ENCODE results near the gene NSDHL. TPM values are rescaled to one million over a fixed set of nuclear protein-coding genes. Genes with fewer than 3 reads are reported as not detected.
"Not testable (repeated sequence)": the region's sequence is repeated elsewhere in the genome, so short reads cannot be mapped to it uniquely, and the experiment has no call there.

NSDHL gene
- total RNA-seq, result 10 to 100 TPM; 21.1 to 22.2 TPM

DNA sequence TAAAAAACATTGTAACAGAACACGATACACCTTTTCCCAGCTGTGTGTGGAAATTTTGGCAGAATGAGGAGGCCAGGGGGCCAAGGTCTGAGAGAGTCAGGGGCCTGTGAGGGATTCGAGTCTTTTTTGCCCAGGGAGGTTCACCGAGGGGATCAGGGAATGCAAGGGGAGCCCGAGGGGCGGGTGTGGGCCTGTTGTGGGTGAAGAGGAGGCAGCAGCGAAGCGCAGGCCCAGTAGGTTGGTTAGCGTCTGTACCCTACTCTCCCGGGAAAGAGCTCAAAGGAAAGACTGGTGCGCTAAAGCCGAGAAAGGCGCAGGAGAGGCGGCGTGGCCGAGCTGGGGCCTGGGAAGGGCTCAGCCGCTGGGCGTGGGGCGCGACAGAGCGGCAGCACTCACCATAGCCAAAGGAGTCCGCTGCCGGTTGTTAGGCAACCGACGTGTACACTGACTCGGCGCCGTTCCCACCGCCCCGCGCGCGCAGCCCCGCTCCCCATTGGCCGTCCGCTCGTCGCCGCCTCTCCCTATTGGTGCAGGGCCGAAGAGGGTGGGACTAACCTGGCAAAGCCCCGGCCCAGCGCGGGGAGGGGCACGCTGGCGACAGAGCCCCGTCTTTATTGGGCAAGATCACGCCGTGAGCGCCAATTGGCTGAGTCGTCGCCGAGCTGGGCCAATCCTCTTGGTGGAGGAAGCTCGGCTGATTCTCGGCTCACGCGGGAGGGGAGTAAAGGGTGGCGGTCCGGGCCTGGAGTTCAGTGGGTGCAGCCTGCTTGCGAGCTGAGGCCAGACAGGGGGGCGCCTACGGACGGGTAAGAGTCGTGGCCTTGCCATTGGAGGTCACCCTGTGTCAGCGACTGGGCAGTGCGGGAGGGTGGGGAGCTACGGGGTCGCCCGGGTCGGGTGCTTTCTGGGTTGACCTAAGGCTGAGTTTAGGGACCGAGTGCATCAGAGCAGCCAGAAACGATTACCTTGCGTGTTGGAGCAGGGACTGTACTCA lies at the start of gene NSDHL, which contains the start of gene CETN2:
TSS of gene NSDHL (plus strand) at position 752 of the 994 bp plus-strand sequence. CDS start 15,262 bp downstream, outside the sequence.
TSS of gene CETN2 (minus strand) at position 446 of the 994 bp plus-strand sequence. CDS start at position 399, 47 bp downstream.
- DNase-seq (ENCODE audit: low spot score), result peak; percentile 95
- peak; percentile 98 to 99 for ATAC-seq
- Mint-ChIP-seq H3K27ac (peak within 1 kb of the TSS; percentile 77 to 93), H3K36me3 (no peaks in the 10 kb centered on the region), H3K4me3 (peak within 1 kb of the TSS; percentile 95), H3K9me3 (no peaks in the 10 kb centered on the region), H3K27me3 (no peaks in the 10 kb centered on the region), H3K4me1 (ENCODE audit: low read depth in 2 of 2) (peaks cover 16 to 19% of the 10 kb centered on the region in 2 donors)

DNA sequence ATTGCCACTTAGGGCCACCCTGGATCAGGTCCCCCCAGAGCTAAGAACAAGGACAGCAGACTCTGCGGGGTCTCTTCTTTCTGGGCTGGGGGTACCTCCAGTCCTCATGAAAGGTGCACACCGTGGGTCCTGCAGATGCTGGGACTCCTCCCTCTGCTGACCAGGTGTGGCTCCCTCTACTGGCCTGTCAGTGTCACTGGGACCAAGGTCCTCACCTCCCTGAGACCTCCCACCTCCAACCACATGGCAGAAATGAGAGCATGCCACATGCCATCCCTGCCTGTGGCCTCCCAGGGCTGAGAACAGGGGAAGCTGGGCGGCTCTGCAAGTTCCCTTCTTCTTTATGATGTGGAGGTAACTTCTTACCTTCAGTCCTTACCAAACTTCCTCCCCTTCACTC lies 43.8 kb upstream of the NSDHL start:
- not testable (repeated sequence) for H3K36me3 Mint-ChIP-seq; H3K4me3 Mint-ChIP-seq; H3K27me3 Mint-ChIP-seq; DNase-seq (ENCODE audit: low spot score); H3K27ac Mint-ChIP-seq; H3K9me3 Mint-ChIP-seq; H3K4me1 Mint-ChIP-seq (ENCODE audit: low read depth in 2 of 2)
- ATAC-seq, result peak in 1 of 2 donors; percentile 44

DNA sequence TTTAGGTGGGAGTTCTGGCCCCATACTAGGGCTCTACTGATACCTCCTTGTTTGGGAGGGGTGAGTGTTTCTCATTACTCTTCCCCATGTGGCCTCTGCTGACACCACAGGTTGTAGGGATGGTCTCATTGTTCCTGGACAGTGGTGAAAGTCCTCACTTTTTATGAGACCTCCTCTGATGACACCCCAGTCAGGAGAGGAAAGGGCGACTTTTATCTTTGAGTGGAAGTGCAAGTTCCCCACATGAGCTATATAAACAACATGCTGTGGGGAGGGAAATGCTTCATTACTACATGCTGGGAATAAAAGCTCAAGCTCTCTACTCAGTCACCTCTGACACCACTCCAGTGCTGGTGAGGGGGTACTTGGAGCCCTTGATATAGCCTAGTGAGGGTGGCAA lies 31.9 kb upstream of the NSDHL start:
- H3K27ac Mint-ChIP-seq, result no peak overlapping the region
- peaks cover 18 to 36% of the 10 kb centered on the region in 2 donors for H3K27me3 Mint-ChIP-seq
- ATAC-seq (no peak), DNase-seq (ENCODE audit: low spot score) (no peak)
- H3K4me1 Mint-ChIP-seq (ENCODE audit: low read depth in 2 of 2), result no peaks in the 10 kb centered on the region
- H3K4me3 Mint-ChIP-seq, result no peak overlapping the region
- no peaks in the 10 kb centered on the region for H3K9me3 Mint-ChIP-seq
- no peaks in the 10 kb centered on the region for H3K36me3 Mint-ChIP-seq

DNA sequence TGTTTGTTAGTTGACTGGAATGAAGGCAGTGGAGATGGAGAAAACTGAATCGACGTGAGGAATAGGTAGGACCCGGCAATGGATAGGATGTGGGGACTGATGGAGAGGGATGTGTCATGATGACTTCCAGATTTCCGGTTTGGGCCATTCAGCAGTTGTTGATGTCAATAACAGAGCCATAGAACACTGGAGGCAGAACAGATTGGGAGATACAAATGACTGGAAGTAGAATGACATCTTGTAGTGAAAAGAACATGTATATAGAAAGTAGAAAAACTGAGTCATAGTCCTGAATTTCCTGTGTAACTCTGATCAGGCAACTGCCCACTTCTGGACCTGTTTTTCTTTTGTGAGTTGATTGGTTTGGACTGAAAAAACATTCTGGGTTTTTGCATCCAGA lies 24.8 kb upstream of the NSDHL start:
- Mint-ChIP-seq H3K27me3 (peaks cover 20 to 32% of the 10 kb centered on the region in 2 donors), H3K4me3 (no peak overlapping the region), H3K27ac (no peak overlapping the region), H3K4me1 (ENCODE audit: low read depth in 2 of 2) (no peaks in the 10 kb centered on the region), H3K9me3 (no peaks in the 10 kb centered on the region), H3K36me3 (no peaks in the 10 kb centered on the region)
- ATAC-seq (no peak), DNase-seq (ENCODE audit: low spot score) (no peak)

DNA sequence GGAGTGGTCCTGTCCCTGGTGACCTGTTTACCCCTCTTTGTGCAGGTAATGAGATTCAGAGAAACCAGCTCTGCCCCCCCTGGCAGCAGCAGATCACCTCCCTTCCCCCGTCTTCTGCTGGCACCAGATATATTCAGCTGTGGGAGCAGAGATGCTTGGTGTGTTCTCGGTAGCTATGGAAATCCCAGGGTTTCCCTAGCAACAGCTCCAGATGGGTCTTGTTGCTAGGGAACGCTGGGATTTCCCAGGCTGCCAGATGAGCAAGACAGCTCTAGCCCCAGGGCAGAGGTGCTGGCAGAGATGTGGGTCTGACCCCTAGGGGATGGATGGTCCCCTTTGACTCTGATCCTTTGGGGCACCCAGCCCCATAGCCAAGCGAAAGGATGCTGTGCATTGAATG lies 20.5 kb upstream of the NSDHL start:
- Mint-ChIP-seq H3K4me3 (no peak overlapping the region), H3K27me3 (peaks cover 11 to 24% of the 10 kb centered on the region in 2 donors), H3K9me3 (no peaks in the 10 kb centered on the region), H3K27ac (no peak overlapping the region), H3K4me1 (ENCODE audit: low read depth in 2 of 2) (no peaks in the 10 kb centered on the region), H3K36me3 (no peaks in the 10 kb centered on the region)
- ATAC-seq (no peak), DNase-seq (ENCODE audit: low spot score) (no peak)

DNA sequence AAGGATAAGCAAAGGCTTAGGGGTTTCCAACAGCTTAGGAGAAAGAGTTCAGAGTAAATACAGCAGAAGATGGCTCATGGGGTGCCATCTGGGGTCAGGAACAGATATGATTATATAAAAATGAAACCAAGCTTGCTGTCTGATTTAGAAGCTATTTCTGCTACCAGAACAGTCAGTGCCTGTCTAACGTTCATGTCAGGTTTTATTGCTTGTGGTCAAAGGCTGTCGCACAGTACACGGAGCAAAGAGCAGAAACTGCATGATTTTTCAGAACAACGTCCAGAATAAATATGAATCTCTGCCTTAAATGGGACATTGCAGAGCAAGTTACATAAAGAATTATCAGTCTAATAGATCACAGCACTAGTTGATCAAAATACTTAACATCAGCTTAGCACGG lies 17.7 kb upstream of the NSDHL start:
- ATAC-seq (no peak), DNase-seq (ENCODE audit: low spot score) (no peak)
- Mint-ChIP-seq H3K36me3 (no peaks in the 10 kb centered on the region), H3K27ac (no peak overlapping the region), H3K4me1 (ENCODE audit: low read depth in 2 of 2) (no peaks in the 10 kb centered on the region), H3K4me3 (no peak overlapping the region), H3K9me3 (no peaks in the 10 kb centered on the region), H3K27me3 (peaks cover 17 to 28% of the 10 kb centered on the region in 2 donors)

DNA sequence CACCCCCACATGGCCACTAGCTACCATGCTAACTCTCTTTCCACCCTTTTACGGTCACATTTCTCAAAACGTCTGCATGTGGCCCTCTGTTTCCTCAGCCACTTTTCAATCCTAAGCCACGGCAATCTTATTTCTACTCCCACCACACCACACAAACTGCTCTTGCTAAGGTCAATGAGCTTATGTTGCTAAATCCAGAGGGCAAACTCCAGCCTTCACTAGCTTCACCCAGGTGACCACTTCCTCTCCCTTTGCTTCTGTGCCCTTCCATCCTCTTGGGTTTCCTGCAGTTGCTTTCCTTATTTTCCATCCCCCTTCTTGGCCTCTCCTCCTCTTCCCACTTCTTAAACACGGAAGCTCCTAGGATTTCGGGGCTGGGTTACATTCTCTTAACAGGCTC lies 16.8 kb upstream of the NSDHL start:
- H3K9me3 Mint-ChIP-seq, result no peaks in the 10 kb centered on the region
- no peak overlapping the region for H3K4me3 Mint-ChIP-seq
- no peak for ATAC-seq
- H3K4me1 Mint-ChIP-seq (ENCODE audit: low read depth in 2 of 2), result no peaks in the 10 kb centered on the region
- no peaks in the 10 kb centered on the region for H3K36me3 Mint-ChIP-seq
- no peak for DNase-seq (ENCODE audit: low spot score)
- H3K27ac Mint-ChIP-seq, result no peak overlapping the region
- peaks cover 9 to 27% of the 10 kb centered on the region in 2 donors for H3K27me3 Mint-ChIP-seq

DNA sequence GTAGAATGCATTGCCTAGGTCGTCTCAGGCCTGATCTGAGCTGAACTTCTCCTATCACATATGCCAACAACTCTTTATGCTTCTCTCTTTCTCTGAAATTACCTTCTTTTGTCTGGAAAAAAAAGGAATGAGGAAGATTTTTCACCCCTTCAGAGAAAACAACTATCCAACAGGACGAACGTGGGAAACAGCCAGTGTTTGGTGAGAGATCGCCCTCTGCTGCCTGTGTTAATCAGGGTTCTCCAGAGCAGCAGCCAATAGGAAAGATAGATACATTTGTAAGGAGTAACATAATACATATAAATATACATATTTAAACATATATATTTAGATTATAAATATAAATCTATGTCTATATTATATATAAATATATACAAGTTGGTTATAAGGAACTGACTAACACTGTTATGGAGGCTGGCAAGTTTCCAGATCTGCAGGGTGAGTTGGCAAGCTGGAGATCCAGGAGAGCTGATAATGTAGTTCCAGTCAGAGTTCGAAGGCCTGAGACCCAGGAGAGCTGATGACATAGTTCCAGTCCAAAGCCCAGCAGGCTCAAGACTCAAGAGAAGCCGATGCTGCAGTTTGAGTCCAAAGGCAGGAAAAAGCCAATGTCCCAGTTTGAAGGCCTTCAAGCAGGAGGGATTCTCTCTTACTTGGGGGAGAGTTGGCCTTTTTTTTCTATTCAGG lies 13.6 kb upstream of the NSDHL start:
- Mint-ChIP-seq H3K4me1 (ENCODE audit: low read depth in 2 of 2) (no peaks in the 10 kb centered on the region), H3K27me3 (peaks cover 17 to 28% of the 10 kb centered on the region in 2 donors), H3K4me3 (no peak overlapping the region), H3K36me3 (no peaks in the 10 kb centered on the region), H3K9me3 (no peaks in the 10 kb centered on the region), H3K27ac (no peak overlapping the region)
- DNase-seq (ENCODE audit: low spot score) (no peak), ATAC-seq (no peak)

DNA sequence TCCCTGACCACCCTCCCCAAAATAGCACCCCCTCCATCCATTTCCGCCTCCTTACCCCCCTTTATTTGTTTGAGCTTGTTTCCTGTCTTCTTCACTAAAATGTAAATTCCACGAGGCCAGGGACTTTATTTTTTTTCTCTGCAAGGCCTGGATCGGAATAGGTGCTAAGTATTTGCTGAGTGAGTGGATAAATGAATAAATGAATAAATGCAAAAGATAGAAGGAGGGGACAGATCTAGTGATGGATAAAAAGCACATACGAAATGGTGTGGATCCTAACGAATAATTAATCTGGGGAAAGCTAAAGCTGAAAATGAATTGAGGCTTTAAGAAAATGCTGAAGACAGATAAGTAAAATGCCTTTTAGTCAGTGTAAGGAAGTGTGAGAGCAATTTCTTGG lies 12.5 kb upstream of the NSDHL start:
- Mint-ChIP-seq H3K36me3 (no peaks in the 10 kb centered on the region), H3K9me3 (no peaks in the 10 kb centered on the region), H3K27me3 (peaks cover 17 to 28% of the 10 kb centered on the region in 2 donors), H3K27ac (no peak overlapping the region), H3K4me1 (ENCODE audit: low read depth in 2 of 2) (no peaks in the 10 kb centered on the region), H3K4me3 (no peak overlapping the region)
- no peak for DNase-seq (ENCODE audit: low spot score)
- ATAC-seq, result no peak

DNA sequence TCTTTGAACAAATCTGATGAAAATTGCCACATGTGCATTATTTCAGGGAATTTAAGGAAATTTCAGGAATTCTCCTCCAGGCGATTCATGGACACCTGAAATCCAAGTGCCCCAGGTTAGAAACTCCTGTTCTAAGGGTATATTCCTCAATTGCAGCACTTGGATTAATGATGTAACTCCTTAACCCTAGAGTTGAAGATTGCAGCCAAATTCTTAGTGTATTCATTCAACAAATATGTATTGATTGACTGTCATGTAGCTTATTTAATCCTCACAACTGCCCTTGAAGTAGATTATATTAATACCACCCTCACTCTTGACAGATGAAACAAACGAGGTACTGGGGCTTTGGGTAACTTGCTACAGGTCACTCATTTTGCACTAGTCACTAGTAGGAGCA lies 11.6 kb upstream of the NSDHL start:
- no peaks in the 10 kb centered on the region for H3K9me3 Mint-ChIP-seq
- ATAC-seq, result no peak

DNA sequence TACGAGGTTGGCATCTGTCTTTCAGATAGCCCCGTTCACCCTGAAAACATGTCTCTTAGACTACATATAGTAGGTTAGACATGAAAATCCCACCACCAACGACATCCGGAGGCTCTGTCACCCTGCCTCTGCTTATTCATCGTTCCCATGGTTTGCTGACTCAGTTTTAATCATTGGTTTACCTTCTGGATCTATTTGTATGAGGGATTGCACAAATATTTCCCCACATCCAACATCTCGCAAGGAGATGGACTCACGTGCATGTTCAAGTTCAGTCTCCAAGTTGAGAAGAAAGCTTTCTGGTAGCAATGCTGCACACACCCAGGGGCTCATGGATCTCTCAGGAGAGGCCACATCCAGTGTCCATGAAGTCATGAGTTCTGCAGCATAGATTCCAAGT lies 11.1 kb upstream of the NSDHL start:
- no peaks in the 10 kb centered on the region for H3K9me3 Mint-ChIP-seq
- DNase-seq (ENCODE audit: low spot score) (no peak), ATAC-seq (no peak)
- H3K27me3 Mint-ChIP-seq, result peaks cover 17 to 22% of the 10 kb centered on the region in 2 donors
- no peak overlapping the region for H3K27ac Mint-ChIP-seq
- H3K4me1 Mint-ChIP-seq (ENCODE audit: low read depth in 2 of 2), result no peaks in the 10 kb centered on the region
- no peak overlapping the region for H3K4me3 Mint-ChIP-seq
- H3K36me3 Mint-ChIP-seq, result no peaks in the 10 kb centered on the region

More for the DNA sequence above, 11.6 kb upstream of the NSDHL start:
- no peak overlapping the region for H3K27ac Mint-ChIP-seq
- peaks cover 17 to 25% of the 10 kb centered on the region in 2 donors for H3K27me3 Mint-ChIP-seq
- DNase-seq (ENCODE audit: low spot score), result no peak
- H3K4me1 Mint-ChIP-seq (ENCODE audit: low read depth in 2 of 2), result no peaks in the 10 kb centered on the region
- no peak overlapping the region for H3K4me3 Mint-ChIP-seq
- no peaks in the 10 kb centered on the region for H3K36me3 Mint-ChIP-seq

DNA sequence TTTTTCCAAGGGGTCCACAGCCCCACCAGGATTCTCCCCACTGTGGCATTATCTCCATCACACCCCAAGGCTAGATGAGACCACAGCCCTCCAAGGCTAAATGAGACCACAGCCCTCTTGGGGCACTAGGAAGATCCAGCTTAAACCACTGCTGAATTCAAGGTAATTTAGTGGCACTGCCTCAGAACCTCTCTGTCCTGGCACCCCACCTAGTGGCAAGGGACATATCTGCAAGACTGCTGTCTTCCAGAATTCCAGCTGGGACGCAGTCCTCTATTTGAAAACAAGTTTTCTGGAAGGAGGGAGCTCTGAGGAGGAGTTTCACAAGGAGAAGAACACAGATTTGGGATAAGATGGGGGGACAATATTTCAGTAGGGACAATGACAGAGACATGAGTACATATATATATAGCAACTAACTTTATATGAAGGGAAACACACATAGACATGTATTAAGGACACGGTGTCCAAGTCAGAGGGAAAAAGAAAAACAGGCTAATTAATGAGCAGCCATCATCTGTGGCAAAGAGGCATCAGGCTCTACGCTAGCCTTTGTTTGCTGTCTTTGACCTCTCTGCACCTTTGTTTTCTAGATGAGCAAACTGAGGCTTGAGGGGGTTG lies 9.6 kb upstream of the NSDHL start:
- Mint-ChIP-seq H3K9me3 (no peaks in the 10 kb centered on the region), H3K4me1 (ENCODE audit: low read depth in 2 of 2) (no peaks in the 10 kb centered on the region), H3K27me3 (peaks cover 17 to 19% of the 10 kb centered on the region in 2 donors), H3K36me3 (no peaks in the 10 kb centered on the region), H3K4me3 (no peak overlapping the region), H3K27ac (no peak overlapping the region)
- ATAC-seq (no peak), DNase-seq (ENCODE audit: low spot score) (no peak)

DNA sequence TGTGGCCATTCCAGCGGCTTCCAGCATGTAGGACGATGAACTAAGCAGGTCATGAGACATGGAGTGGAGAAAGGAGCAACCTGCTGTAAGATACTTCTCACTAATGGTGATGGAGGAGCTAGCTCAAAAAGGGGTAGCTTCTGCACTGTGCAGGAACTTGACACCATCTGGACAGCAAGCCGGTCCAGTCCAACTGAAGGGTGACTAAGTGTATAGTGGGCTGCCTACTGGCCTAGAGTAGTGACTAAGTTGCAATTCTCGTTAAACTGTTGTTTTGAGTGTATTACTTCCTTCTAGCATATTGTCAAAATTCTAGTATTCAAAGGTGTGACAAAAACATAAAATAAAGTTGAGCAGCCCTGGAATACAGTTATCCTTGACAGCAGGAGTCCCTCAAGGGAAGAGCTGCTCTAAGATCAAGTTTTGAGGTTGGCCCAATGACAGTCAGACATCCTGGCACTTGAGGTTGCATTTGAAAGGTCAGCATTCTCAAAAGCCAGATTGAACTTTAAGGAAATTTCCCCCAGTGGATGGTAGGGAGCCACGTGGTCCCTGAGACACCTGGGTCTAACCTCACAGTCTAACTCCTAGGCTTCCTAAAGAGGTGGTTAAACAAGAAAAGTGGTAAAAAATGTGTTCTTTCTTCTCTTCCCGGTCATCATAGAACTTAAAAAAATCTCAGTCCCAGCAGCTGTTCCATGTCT lies 8.3 kb upstream of the NSDHL start:
- DNase-seq (ENCODE audit: low spot score) (no peak), ATAC-seq (no peak)
- H3K27me3 Mint-ChIP-seq, result peaks cover 11 to 14% of the 10 kb centered on the region in 2 donors
- no peaks in the 10 kb centered on the region for H3K9me3 Mint-ChIP-seq
- H3K36me3 Mint-ChIP-seq, result no peaks in the 10 kb centered on the region
- H3K4me3 Mint-ChIP-seq, result no peak overlapping the region
- H3K4me1 Mint-ChIP-seq (ENCODE audit: low read depth in 2 of 2), result no peaks in the 10 kb centered on the region
- no peak overlapping the region for H3K27ac Mint-ChIP-seq
